Muscle of leg (tissue), 16 donors: ENCODE results near the gene GPR150. TPM values are rescaled to one million over a fixed set of nuclear protein-coding genes. Genes with fewer than 3 reads are reported as not detected.

Experiments used
- DNase-seq: peaks from one replicate; pipeline ENCODE4 v3.0.0; 2013
- H3K27ac ChIP-seq: one replicate; pipeline ENCODE4 v1.5.1; 2013; ENCODE audit warnings: mild to moderate bottlenecking, low read length, control low read depth
- H3K27me3 ChIP-seq: one replicate; pipeline ENCODE4 v1.6.1; 2013; ENCODE audit warnings: low read length; ENCODE audit not compliant: control insufficient read depth, insufficient read depth
- H3K36me3 ChIP-seq: one replicate; pipeline ENCODE4 v1.6.1; 2013; ENCODE audit warnings: low read length; ENCODE audit not compliant: control insufficient read depth, insufficient read depth
- H3K4me1 ChIP-seq: one replicate; pipeline ENCODE4 v1.6.1; 2013; ENCODE audit warnings: low read length; ENCODE audit not compliant: control insufficient read depth, insufficient read depth
- H3K4me3 ChIP-seq: one replicate; pipeline ENCODE4 v1.5.1; 2013; ENCODE audit warnings: low read length, control low read depth
- H3K9me3 ChIP-seq: replicated peaks from 2 replicates; pipeline ENCODE4 v1.6.1; 2013; ENCODE audit warnings: low read depth, low read length; ENCODE audit not compliant: control insufficient read depth
- WGBS: methylation state at CpG from one replicate; pipeline ENCODE4 v1.1.5; 2013; ENCODE audit warnings: missing lambda C conversion rate; ENCODE audit not compliant: insufficient coverage; 5-methylcytosine and 5-hydroxymethylcytosine counted together
- long read RNA-seq, 11 donors: transcript quantifications; one replicate each; lab custom pipeline, GENCODE V29; 2026
- polyA plus RNA-seq, 8 donors: library from polyadenylated mRNA; unstranded; fragments of 120-200 nt; gene quantifications; one replicate each; pipeline versions ENCODE4 v1.2.1 to v1.2.3, GENCODE V29; 2013; ENCODE audit warnings: inconsistent platforms in 1 of 8, low replicate concordance in 1 of 8; ENCODE audit not compliant: insufficient read length in 8 of 8, insufficient read depth in 1 of 8
- total RNA-seq: library from RNA; stranded (reverse); fragments of 120-200 nt; gene quantifications from one replicate; pipeline ENCODE4 v1.2.4, GENCODE V29; 2013

GPR150 gene
- 0.09 TPM for total RNA-seq
- polyA plus RNA-seq = under 1 TPM; 0.06 to 0.33 (median 0.14) TPM
- long read RNA-seq, donor 1 = 0 reads
- long read RNA-seq, donor 2 = 0 reads
- long read RNA-seq, donor 3 = 0 reads
- long read RNA-seq, donor 4 = 0 reads
- long read RNA-seq, donor 5 = 0 reads
- long read RNA-seq, donor 6, partial matches to known transcripts = 0 of 1 reads
- long read RNA-seq, donor 6, other reads (novel, unspliced or antisense) = 0 of 1 reads
- long read RNA-seq, donor 7 = 0 reads
- long read RNA-seq, donor 8 = 0 reads
- long read RNA-seq, donor 9 = 0 reads
- long read RNA-seq, donor 10, partial matches to known transcripts = 0 of 1 reads
- long read RNA-seq, donor 10, other reads (novel, unspliced or antisense) = 0 of 1 reads
- long read RNA-seq, donor 11 = 0 reads

GRCh38 chr5:95620030-95620869 lies at the start of gene GPR150:
Gene GPR150, plus strand, starts transcription at chr5:95620087. Its CDS starts 189 bp downstream, at chr5:95620276.
- Histone ChIP-seq H3K27me3 (peaks cover 15% of the 10 kb centered on the region), H3K36me3 (no peaks in the 10 kb centered on the region), H3K4me1 (peaks cover 12% of the 10 kb centered on the region), H3K9me3 (no peaks in the 10 kb centered on the region), H3K4me3 (peak within 1 kb of the TSS; percentile 49), H3K27ac (no peak within 1 kb of the TSS)
- DNase-seq = peak; percentile 60
- under 1% methylated on average over 84 of the region's 85 CpGs for WGBS

GRCh38 chr5:95572016-95572415 lies 47.9 kb upstream of the GPR150 start:
- Histone ChIP-seq H3K27me3 (no peaks in the 10 kb centered on the region), H3K4me1 (no peaks in the 10 kb centered on the region), H3K36me3 (no peaks in the 10 kb centered on the region), H3K4me3 (no peak overlapping the region), H3K9me3 (no peaks in the 10 kb centered on the region), H3K27ac (no peak overlapping the region)
- no CpG with 5 or more reads among the region's 2 CpGs for WGBS
- DNase-seq = no peak

GRCh38 chr5:95581576-95581975 lies 38.3 kb upstream of the GPR150 start:
- DNase-seq = no peak
- Histone ChIP-seq H3K27ac (no peak overlapping the region), H3K4me3 (no peak overlapping the region), H3K36me3 (no peaks in the 10 kb centered on the region), H3K9me3 (no peaks in the 10 kb centered on the region), H3K27me3 (no peaks in the 10 kb centered on the region), H3K4me1 (no peaks in the 10 kb centered on the region)
- WGBS = no CpG with 5 or more reads among the region's 2 CpGs

- H3K36me3 ChIP-seq = no peaks in the 10 kb centered on the region
- H3K9me3 ChIP-seq = no peaks in the 10 kb centered on the region
- no peaks in the 10 kb centered on the region for H3K4me1 ChIP-seq
- H3K27ac ChIP-seq = no peak overlapping the region
- no CpG with 5 or more reads among the region's 1 CpG for WGBS
- no peak overlapping the region for H3K4me3 ChIP-seq
- H3K27me3 ChIP-seq = no peaks in the 10 kb centered on the region
- DNase-seq = no peak
Observed at GRCh38 chr5:95583992-95584391, 35.9 kb upstream of the GPR150 start.

- no peak overlapping the region for H3K4me3 ChIP-seq
- H3K9me3 ChIP-seq = no peaks in the 10 kb centered on the region
- no peaks in the 10 kb centered on the region for H3K4me1 ChIP-seq
- no peaks in the 10 kb centered on the region for H3K36me3 ChIP-seq
- no peaks in the 10 kb centered on the region for H3K27me3 ChIP-seq
- WGBS = no CpG with 5 or more reads among the region's 1 CpG
- H3K27ac ChIP-seq = no peak overlapping the region
- no peak for DNase-seq
Observed at GRCh38 chr5:95590880-95591279, 29.0 kb upstream of the GPR150 start.

GRCh38 chr5:95591490-95591901 lies 28.4 kb upstream of the GPR150 start:
- no peak for DNase-seq
- WGBS = 100% methylated on average over 1 of the region's 5 CpGs
- Histone ChIP-seq H3K9me3 (no peaks in the 10 kb centered on the region), H3K27ac (no peak overlapping the region), H3K4me1 (no peaks in the 10 kb centered on the region), H3K4me3 (no peak overlapping the region), H3K27me3 (no peaks in the 10 kb centered on the region), H3K36me3 (no peaks in the 10 kb centered on the region)

- no peak for DNase-seq
- Histone ChIP-seq H3K27ac (no peak overlapping the region), H3K4me1 (no peaks in the 10 kb centered on the region), H3K9me3 (no peaks in the 10 kb centered on the region), H3K36me3 (no peaks in the 10 kb centered on the region), H3K27me3 (no peaks in the 10 kb centered on the region), H3K4me3 (no peak overlapping the region)
- no CpG with 5 or more reads among the region's 3 CpGs for WGBS
Observed at GRCh38 chr5:95595289-95595931, 24.5 kb upstream of the GPR150 start.

- Histone ChIP-seq H3K27me3 (no peaks in the 10 kb centered on the region), H3K4me3 (no peak overlapping the region)
- no CpG with 5 or more reads among the region's 1 CpG for WGBS
Observed at GRCh38 chr5:95599252-95599651, 20.6 kb upstream of the GPR150 start.

GRCh38 chr5:95600557-95600956 lies 19.3 kb upstream of the GPR150 start:
- Histone ChIP-seq H3K4me1 (no peaks in the 10 kb centered on the region), H3K9me3 (no peaks in the 10 kb centered on the region), H3K4me3 (no peak overlapping the region), H3K27me3 (no peaks in the 10 kb centered on the region), H3K36me3 (peaks cover 2% of the 10 kb centered on the region), H3K27ac (no peak overlapping the region)
- DNase-seq = no peak
- no CpG with 5 or more reads among the region's 1 CpG for whole genome bisulfite sequencing

More at GRCh38 chr5:95599252-95599651, 20.6 kb upstream of the GPR150 start:
- Histone ChIP-seq H3K27ac (no peak overlapping the region), H3K36me3 (peaks cover 2% of the 10 kb centered on the region), H3K4me1 (no peaks in the 10 kb centered on the region), H3K9me3 (no peaks in the 10 kb centered on the region)
- DNase-seq = no peak

GRCh38 chr5:95605786-95606185 lies 14.1 kb upstream of the GPR150 start:
- Histone ChIP-seq H3K9me3 (no peaks in the 10 kb centered on the region), H3K36me3 (peaks cover 2% of the 10 kb centered on the region), H3K4me1 (no peaks in the 10 kb centered on the region), H3K27me3 (no peaks in the 10 kb centered on the region), H3K27ac (no peak overlapping the region), H3K4me3 (no peak overlapping the region)
- 97% methylated on average over 4 of the region's 5 CpGs for WGBS
- no peak for DNase-seq
